HTR-8/SVneo (cell line): ENCODE measurements around the gene NUP205.

Source experiments
- DNase-seq: peaks from one replicate; pipeline ENCODE4 v3.0.0; 2011; ENCODE audit warnings: low spot score, mixed read lengths; ENCODE audit not compliant: insufficient read length
- FAIRE-seq: peaks from 2 replicates; lab custom pipeline; 2011; peaks lifted over from hg19 to GRCh38; lab: Jason Lieb, UNC

Gene NUP205

DNA sequence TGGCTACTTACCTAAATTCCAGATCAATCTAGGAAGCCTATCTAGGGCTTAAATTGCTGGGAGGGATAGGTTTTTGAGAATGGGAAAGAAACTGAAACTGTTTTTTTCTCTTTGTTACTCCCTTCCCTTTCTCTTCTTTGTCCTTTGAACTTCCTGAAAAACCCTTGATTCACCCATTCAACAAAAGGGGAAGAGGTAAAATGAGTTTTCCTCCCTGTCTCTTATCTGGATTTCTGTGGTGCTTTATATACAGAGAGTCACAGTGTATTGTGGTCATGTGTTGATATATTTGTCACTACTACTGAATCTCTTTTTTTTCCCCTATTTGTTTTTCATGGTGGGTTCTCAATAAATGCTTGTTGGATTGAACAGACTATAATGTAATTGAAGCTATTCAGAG, 19.8 kb upstream of the NUP205 start:
- FAIRE-seq (no peak), DNase-seq (no peak)

DNA sequence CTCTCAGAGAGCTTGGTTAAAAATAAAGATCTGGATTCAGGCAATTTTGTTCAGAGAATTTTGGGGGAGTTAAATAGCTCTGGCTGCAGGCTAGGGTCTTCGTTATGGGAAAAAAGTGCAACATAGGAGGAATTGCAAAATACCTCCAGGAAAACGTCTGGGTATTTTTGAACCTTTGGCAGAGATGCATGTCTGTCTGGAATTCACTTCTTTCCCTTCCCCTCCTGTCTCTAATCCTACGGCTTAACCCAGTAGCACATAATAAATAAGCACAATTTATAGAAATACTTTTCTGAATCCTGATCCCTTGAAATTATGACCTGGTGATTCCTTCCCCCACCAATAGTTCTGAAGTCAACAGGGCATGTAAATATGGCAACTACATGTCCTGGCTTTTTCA, 19.3 kb upstream of the NUP205 start:
- DNase-seq (no peak), FAIRE-seq (no peak)

DNA sequence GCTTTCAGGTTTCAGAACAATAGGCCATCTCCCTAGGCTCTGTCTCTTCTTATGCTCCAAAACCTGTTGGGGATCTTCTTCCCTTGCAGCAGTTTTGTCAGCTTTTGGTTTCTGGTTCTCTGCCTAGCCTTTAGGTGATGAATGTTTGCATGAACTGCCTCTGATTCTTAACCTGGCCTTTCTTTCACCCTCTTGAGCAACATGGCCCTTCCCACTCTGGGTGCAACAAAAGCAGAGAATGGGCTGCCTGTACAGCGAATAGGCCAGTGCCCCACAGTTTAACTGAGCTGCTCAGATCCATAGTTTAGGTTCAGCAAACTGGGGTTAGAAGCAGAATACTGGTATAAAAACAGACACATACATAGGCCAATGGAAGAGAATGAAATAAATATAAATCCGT, 18.1 kb upstream of the NUP205 start:
- no peak for FAIRE-seq
- DNase-seq = no peak

DNA sequence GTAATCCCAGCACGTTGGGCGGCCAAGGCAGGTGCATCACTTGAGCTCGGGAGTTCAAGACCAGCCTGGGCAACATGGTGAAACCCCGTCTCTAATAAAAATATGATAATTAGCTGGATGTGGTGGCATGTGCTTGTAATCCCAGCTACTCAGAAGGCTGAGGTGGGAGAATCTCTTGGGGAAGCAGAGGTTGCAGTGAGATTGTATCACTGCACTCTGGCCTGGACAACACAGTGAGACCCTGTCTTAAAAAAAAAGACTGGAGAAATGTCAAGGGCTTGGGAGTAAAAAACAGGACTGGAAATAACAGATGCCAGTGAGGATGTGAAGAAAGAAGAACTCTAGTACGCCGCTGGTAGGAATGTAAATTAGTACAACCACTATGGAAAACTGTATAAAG, 16.7 kb upstream of the NUP205 start:
- DNase-seq = no peak
- FAIRE-seq = no peak

DNA sequence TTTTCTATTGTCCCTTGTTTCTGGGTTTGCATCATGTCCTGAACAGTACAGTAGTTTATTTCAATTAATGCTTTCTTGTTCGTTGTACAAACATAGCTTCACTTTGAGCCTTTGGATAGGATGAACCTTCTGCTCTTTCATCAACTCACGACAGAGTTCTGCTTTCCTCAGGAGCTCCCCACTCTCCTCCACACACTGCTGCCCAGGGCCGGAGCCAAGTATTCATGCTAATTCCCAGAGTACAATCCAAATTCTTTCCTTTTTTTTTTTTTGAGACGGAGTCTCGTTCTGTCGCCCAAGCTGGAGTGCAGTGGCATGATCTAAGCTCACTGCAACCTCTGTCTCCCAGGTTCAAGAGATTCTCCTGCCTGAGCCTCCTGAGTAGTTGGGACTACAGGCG, 7.5 kb upstream of the NUP205 start:
- FAIRE-seq = no peak
- no peak for DNase-seq

DNA sequence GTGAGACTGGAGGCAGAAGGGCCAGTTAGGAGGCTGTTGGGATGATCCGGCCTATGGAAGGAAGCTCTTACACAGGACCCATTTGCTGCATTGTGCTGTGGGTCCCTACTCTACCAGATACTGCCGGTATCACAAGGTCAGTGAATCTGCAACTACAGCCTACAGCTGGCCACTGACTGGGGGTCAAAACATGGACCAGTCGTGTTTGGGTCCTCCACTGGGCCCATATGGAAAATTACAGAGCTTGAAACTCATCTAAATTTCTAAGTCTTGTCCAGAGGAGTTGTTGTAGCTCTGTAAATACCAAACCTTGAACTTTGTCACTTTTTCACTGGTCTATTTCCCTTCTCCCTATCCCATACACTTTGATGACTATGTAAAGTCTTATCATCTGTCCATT, 5.6 kb upstream of the NUP205 start:
- FAIRE-seq = no peak
- DNase-seq = no peak

DNA sequence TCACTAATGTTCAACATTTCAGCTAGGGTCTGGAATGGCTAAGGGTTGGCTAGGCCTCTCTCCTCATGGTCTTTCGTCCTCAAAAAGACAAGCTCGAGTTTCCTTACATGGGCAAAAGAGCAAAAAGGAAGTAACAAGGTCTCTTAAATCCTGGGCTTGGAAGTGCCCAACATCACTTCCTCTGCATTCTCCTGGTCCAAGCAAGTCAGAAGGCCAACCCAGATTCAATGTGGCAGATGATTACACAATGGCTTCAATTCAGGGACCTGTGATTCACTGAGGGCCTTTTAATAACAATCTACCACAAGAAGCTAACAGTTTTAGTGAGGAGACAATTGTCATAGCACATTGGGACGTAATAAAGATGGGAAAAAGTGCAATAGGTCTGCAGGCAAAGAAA, 4.4 kb upstream of the NUP205 start:
- DNase-seq = no peak
- no peak for FAIRE-seq

DNA sequence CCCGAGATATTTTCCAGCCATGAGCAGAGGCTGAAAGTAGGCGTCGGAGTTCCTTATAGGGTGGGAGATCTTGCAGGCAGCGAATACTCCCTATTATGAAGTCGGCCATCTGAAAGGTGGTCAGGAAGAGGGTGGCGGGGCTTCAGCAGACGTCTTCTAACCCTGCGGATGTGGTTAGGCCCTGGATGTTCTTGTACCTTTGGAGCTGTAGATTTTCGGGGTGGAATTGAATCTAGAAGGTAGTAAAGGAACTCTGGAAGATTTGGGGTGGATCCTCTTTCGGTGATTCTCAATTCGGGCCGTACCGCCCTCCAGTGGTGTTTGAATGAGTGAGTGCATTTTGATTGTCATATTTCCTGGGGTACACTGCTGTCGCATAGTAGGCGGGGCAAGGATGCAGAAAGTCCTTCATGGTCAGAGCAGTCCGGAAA, 635 bp downstream of the NUP205 start:
- peak; percentile 41 for DNase-seq
- no peak for FAIRE-seq

DNA sequence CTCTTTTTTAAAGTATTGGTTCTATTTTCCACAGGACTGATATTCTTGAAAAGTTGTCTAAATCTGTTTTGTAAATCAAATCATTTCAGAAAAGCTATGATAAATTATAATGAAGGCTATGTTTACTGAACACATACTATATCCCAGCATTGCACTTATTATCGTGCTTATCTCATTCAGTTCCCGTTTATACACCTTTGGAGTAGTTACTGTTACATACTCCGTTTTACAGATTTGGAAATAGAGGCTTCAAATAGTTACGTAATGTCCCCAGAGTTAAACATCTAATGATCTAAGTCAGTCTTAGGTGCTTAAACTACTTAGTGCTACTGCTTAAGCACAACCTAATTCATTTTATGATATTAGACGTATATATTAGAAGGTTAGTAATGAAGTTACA, 1.2 kb downstream of the NUP205 start:
- FAIRE-seq = no peak
- no peak for DNase-seq

DNA sequence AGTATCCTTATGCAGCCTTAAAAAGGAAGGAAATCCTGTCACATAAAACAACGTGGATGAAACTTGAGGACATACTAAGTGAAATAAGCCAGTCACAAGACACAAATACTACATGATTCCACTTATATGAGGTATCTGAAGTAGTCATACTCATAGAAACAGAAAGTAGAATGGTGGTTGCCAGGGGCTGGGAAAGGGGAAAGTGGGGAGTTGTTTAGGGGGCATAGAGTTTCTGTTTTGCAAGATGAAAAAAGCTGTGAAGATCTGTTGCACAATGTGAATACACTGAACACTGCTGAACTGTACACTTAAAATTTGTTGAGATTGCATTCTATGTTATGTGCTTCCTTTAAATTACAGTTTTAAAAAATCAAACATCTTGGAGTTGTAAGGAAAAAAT, 2.9 kb downstream of the NUP205 start:
- FAIRE-seq = no peak
- no peak for DNase-seq

DNA sequence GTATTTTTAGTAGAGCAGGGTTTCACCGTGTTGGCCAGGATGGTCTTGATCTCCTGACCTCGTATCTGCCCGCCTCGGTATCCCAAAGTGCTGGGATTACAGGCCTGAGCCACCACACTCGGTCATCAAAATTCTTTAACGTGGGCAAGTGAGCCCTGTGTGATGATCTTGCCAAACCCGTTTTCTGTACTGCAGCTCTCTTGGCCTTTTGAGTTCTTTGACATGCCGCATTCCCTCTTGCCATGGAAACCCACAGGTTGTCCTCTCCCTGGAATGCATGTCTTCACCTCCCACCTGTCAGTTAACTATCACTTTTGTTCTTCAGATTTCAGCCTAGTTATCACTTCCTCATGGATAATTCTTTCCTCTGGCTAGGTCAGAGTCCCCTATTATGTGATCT, 5.0 kb downstream of the NUP205 start:
- FAIRE-seq = no peak
- no peak for DNase-seq

DNA sequence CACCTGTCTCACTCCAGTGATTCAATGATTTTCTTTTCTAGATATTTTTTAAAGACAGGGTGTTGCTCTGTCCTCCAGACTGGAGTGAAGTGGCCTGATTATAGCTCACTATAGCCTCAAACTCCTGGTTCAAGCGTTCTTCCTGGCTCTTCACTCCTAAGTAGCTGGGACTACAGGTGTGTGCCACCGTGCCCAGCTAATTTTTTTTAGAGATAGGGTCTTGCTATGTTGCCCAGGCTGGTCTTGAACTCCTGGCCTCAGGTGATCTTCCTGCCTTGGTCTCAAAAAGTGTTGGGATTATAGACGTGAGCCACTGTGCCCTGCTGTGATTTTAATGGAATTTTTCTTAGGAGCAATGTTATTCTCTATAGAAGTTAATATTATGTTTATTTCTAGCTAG, 14.1 kb downstream of the NUP205 start:
- FAIRE-seq = no peak

DNA sequence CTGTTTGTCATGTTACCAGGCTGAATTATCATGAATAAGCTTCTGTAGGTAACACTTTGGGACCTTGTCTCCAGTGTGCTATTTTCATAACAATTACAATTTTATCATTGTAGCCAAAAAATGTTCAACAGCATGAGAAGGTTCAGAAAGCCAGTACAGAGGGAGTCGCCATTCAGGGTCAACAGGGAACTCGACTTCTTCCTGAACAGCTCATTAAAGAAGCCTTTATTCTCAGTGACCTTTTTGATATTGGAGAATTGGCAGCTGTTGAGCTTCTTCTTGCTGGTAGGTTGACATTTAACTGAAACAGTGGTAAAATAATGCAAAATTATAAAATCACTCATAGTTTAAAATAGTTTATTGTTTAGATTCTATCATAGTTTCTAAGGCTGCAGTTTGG, 15.8 kb downstream of the NUP205 start:
- no peak for FAIRE-seq
- DNase-seq = no peak

More for the DNA sequence above, 14.1 kb downstream of the NUP205 start:
- no peak for DNase-seq

DNA sequence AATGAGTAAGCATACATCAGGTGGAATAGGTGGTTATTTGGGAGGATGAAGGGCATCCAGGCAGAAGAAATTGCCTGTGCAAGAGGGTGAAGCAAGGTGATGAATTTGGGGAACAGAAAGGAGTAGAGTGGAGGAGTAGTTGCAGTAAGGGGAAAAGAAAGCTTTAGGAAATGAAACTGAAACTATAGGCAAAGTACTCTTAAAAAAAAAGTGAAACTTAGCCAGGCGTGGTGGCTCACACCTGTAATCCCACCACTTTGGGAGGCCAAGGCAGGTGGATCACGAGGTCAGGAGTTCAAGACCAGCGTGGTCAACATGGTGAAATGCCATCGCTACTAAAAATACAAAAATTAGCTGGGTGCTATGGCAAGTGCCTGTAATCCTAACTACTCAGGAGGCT, 17.6 kb downstream of the NUP205 start:
- DNase-seq = no peak
- FAIRE-seq = no peak

DNA sequence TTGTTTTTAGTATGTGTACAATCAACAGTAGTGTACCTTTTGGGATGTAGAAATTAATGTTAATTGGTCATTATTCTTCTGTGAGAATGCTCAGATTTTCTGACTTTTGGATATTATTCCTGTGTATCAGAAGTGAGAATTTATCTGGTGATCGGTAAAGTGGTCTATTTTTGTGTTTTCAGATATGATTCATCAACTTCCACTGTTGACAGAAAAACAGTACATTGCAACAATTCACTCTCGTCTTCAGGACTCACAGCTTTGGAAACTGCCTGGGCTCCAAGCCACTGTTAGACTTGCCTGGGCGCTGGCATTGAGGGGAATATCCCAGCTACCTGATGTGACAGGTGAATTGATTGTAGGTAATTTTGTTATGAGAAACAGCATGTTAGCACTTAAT, 20.9 kb downstream of the NUP205 start:
- DNase-seq (no peak), FAIRE-seq (no peak)

DNA sequence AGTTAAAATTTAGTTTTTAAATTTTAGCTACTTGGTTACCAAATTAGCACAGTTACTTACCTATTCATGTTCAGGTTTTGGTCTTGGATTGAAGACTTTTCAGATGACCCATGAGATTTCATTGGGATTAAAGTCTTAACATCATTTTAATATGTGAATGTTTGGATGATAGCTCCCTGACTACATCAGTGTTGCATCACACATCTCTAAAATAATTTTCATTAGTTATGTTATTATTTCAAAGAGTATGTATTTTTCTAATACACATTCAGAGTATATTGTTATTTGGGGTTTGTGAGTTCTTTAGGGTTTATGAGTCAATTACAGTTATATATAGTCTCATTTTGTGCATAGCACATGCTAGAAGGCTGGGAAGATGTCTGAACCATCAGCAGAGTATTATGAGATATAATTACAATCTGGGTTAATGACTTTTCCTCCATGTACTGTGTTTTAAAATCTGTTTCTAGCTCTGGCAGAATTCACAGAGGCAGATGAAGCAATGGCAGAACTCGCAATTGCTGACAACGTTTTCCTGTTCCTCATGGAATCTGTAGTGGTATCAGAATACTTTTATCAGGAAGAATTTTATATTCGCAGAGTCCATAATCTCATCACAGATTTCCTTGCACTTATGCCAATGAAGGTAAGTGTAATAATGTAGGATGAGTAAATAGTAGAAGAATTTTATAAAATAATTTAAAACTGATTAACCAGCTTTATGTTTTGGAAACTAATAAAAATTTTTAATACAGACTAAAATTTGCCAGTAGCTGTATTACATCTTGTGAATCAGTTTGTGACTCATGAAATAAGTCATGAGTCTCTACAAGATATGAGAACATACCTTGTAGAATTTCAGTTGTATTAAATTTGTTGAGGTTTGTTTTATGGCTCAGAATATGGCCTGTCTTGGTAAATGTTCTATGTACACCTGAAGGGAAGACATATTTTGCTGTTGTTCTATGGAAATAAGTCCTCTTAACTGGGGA, 26.9 kb downstream of the NUP205 start:
- FAIRE-seq (no peak), DNase-seq (no peak)

DNA sequence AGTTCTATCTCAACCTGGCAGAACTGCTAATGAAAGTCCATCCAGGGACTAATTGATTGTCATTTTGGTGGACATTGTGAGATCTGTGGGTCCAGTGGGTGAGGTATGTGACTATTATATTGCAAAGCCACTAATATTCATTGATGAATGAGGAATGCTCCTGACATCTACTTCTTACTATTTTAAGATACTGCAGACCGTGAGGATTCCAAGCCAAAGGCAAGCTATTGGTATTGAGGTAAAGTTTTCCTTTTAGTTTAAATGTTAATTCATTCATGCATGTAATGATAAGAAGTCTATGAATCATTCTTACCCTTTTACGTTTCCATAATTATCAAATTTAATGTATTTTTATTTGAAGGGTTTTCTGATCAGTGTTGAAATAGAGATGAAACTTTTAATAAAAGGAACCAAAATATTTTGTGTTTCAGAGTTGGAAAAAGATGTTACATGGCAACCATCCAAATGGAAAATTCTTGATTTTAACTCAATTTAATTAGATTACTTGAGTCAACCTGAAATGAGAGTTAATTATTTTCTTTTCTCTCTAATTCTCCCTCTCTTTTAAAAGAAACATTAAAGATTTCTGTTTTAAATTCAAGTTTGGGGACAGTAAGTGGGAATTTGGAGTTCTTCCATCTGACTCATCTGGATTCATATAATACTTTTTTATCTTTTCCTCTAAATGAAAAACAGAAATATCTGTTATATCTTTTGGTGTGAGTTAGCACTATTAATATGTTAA, 39.6 kb downstream of the NUP205 start:
- FAIRE-seq (no peak), DNase-seq (no peak)

DNA sequence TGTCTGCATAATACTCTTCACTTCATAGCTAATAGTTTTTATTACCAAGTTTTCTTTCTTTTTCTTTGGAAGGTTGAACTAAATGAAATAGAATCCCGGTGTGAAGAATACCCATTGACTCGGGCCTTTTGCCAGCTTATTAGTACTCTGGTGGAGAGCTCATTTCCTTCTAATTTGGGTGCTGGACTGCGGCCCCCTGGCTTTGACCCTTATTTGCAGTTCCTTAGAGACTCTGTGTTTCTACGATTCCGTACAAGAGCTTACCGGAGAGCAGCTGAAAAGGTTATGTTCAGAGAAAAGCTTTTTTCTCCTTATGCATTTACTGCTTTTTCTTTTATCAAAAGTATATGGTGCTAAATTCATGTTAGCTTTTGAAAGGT, 40.2 kb downstream of the NUP205 start:
- FAIRE-seq = no peak

DNA sequence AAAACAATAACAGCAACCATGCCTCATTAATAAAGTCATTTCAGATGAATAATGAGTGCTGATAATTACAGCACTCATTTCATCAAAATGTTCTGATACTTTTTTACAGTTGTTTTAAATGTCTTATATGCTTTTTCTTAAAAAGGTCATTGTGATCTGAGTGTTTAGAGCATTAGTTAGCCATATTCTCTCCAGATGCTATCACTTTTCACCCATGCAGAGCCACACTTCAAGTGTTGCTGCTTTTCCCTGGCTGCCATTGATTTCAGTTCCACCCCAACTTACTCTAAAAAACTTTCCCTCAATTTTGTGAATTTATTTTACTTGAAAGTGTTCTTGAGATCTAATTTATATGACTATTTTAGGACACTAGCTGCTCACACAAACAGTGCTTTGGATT, 41.8 kb downstream of the NUP205 start:
- no peak for FAIRE-seq
- no peak for DNase-seq

More for the DNA sequence above, 40.2 kb downstream of the NUP205 start:
- DNase-seq = no peak

DNA sequence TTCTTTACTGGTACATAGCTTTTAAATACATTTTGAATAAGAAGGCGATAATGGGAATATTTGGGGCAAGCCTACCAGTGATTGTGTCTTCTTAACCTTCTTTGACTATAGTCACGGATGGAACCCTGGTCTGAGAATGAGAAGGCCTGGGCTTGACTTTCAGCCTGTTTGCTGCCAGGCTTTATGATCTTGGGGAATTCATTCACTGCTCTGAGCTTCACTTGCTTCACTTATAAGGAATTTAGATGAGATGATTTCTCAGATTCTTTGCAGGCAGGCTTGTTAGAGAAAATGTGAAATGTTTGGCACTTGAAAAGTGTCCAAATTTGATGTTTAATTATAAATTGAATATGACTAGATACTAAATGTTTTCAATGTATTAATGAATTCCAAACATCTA, 42.5 kb downstream of the NUP205 start:
- FAIRE-seq (no peak), DNase-seq (no peak)

DNA sequence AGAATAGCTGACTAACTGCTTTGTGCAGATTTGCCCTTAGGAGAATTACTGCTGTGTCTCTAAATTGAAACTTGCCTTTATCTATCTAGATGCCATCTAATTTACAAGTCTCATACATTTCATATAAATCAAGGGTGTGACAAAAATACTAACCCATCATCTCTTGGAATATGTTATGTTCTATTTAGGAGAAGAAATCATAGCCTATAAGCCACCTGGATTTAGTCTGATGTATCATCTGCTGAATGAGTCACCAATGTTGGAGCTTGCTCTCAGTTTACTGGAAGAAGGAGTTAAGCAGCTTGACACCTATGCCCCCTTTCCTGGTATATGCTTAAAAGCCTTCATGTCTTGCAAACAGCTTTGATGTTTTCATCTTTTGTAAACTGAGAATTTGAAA, 43.5 kb downstream of the NUP205 start:
- no peak for FAIRE-seq
- no peak for DNase-seq
